ENCODE data around the gene ANXA2.

DNA sequence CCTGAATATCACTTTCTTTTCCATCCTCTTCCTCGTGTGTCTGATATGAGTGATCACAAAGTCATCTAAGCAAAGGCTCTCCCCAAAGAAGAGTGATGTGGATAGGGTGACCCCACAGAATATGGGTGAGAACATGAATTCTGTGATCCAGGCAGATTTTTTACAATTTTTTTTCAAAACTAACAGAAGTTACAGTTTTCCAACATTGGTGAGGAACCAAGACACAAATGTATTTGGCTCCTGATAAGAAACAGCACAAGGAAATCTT, 27.0 kb downstream of the ANXA2 start:
- TF ChIP-seq, protein P1, sequence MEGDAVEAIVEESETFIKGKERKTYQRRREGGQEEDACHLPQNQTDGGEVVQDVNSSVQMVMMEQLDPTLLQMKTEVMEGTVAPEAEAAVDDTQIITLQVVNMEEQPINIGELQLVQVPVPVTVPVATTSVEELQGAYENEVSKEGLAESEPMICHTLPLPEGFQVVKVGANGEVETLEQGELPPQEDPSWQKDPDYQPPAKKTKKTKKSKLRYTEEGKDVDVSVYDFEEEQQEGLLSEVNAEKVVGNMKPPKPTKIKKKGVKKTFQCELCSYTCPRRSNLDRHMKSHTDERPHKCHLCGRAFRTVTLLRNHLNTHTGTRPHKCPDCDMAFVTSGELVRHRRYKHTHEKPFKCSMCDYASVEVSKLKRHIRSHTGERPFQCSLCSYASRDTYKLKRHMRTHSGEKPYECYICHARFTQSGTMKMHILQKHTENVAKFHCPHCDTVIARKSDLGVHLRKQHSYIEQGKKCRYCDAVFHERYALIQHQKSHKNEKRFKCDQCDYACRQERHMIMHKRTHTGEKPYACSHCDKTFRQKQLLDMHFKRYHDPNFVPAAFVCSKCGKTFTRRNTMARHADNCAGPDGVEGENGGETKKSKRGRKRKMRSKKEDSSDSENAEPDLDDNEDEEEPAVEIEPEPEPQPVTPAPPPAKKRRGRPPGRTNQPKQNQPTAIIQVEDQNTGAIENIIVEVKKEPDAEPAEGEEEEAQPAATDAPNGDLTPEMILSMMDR (IDR thresholded peaks at IDR 0.05), result no peak
- TF ChIP-seq, protein P2, sequence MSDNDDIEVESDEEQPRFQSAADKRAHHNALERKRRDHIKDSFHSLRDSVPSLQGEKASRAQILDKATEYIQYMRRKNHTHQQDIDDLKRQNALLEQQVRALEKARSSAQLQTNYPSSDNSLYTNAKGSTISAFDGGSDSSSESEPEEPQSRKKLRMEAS (IDR thresholded peaks at IDR 0.05; ENCODE audit: low read depth), result no peak
- TF ChIP-seq YY1 (IDR thresholded peaks at IDR 0.05; ENCODE audit: low read depth) (no peak), EZH2phosphoT487 (IDR thresholded peaks at IDR 0.05; ENCODE audit: borderline replicate concordance, low read depth) (no peak), TCF12 (IDR thresholded peaks at IDR 0.05) (no peak), SIN3A (IDR thresholded peaks at IDR 0.05; ENCODE audit: borderline replicate concordance, low read depth, low read length) (no peak), SMC3 (IDR thresholded peaks at IDR 0.05; ENCODE audit: low read depth, low read length) (no peak), TEAD4 (IDR thresholded peaks at IDR 0.05; ENCODE audit: borderline replicate concordance, insufficient read depth) (no peak), RFX5 (IDR thresholded peaks at IDR 0.05; ENCODE audit: low read length) (no peak), CHD2 (IDR thresholded peaks at IDR 0.05; ENCODE audit: low read length, partially characterized antibody) (no peak)
- TF ChIP-seq, protein P3, sequence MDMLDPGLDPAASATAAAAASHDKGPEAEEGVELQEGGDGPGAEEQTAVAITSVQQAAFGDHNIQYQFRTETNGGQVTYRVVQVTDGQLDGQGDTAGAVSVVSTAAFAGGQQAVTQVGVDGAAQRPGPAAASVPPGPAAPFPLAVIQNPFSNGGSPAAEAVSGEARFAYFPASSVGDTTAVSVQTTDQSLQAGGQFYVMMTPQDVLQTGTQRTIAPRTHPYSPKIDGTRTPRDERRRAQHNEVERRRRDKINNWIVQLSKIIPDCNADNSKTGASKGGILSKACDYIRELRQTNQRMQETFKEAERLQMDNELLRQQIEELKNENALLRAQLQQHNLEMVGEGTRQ (IDR thresholded peaks at IDR 0.05; ENCODE audit: borderline replicate concordance, low read depth, low read length), result no peak
- TF ChIP-seq, protein P4, sequence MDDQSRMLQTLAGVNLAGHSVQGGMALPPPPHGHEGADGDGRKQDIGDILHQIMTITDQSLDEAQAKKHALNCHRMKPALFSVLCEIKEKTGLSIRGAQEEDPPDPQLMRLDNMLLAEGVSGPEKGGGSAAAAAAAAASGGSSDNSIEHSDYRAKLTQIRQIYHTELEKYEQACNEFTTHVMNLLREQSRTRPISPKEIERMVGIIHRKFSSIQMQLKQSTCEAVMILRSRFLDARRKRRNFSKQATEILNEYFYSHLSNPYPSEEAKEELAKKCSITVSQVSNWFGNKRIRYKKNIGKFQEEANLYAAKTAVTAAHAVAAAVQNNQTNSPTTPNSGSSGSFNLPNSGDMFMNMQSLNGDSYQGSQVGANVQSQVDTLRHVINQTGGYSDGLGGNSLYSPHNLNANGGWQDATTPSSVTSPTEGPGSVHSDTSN (IDR thresholded peaks at IDR 0.05), result no peak
- TF ChIP-seq, protein P5, sequence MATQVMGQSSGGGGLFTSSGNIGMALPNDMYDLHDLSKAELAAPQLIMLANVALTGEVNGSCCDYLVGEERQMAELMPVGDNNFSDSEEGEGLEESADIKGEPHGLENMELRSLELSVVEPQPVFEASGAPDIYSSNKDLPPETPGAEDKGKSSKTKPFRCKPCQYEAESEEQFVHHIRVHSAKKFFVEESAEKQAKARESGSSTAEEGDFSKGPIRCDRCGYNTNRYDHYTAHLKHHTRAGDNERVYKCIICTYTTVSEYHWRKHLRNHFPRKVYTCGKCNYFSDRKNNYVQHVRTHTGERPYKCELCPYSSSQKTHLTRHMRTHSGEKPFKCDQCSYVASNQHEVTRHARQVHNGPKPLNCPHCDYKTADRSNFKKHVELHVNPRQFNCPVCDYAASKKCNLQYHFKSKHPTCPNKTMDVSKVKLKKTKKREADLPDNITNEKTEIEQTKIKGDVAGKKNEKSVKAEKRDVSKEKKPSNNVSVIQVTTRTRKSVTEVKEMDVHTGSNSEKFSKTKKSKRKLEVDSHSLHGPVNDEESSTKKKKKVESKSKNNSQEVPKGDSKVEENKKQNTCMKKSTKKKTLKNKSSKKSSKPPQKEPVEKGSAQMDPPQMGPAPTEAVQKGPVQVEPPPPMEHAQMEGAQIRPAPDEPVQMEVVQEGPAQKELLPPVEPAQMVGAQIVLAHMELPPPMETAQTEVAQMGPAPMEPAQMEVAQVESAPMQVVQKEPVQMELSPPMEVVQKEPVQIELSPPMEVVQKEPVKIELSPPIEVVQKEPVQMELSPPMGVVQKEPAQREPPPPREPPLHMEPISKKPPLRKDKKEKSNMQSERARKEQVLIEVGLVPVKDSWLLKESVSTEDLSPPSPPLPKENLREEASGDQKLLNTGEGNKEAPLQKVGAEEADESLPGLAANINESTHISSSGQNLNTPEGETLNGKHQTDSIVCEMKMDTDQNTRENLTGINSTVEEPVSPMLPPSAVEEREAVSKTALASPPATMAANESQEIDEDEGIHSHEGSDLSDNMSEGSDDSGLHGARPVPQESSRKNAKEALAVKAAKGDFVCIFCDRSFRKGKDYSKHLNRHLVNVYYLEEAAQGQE (IDR thresholded peaks at IDR 0.05; ENCODE audit: low read depth, low read length), result no peak
